Nephron (organoid): ENCODE data around the gene ADI1.
A peak's percentile ranks its signal among the peaks of the same experiment; 100 is the strongest.

ENCODE experiments used
- H3K27ac Mint-ChIP-seq, 3 experiments: 2 replicates each; pipeline ENCODE4 v1.8.0; 2020; ENCODE audit warnings: mixed read lengths in 3 of 3, mild to moderate bottlenecking in 2 of 3, moderate library complexity in 1 of 3
- H3K27me3 Mint-ChIP-seq: 2 replicates; pipeline ENCODE4 v1.8.0; 2021; ENCODE audit warnings: low read depth, mild to moderate bottlenecking, moderate library complexity, mixed read lengths
- H3K36me3 Mint-ChIP-seq: 2 replicates; pipeline ENCODE4 v1.8.0; 2020; ENCODE audit warnings: low read depth, mixed read lengths
- H3K4me1 Mint-ChIP-seq: 2 replicates; pipeline ENCODE4 v1.8.0; 2020; ENCODE audit warnings: mixed read lengths
- H3K4me3 Mint-ChIP-seq, 3 experiments: 2 replicates each; pipeline ENCODE4 v1.8.0; 2020; ENCODE audit warnings: mild to moderate bottlenecking in 3 of 3, mixed read lengths in 3 of 3, moderate library complexity in 2 of 3
- H3K9me3 Mint-ChIP-seq: 2 replicates; pipeline ENCODE4 v1.8.0; 2020; ENCODE audit warnings: mixed read lengths
- TF ChIP-seq, protein P1 (sequence below), 3 experiments: fragments of 200-600 bp; sonication (generic); IDR thresholded peaks; one replicate each; pipeline ENCODE4 v1.5.0; 2021; ENCODE audit warnings: antibody characterized with exemption in 3 of 3; ENCODE audit not compliant: unreplicated experiment in 3 of 3

ADI1 gene

GRCh38 chr2:3519255-3520205, at the start of gene ADI1:
TSS of gene ADI1 (minus strand) at chr2:3519531. CDS start at chr2:3519487, 44 bp downstream.
- peaks cover 41% of the 10 kb centered on the region for H3K4me1 Mint-ChIP-seq
- H3K27me3 Mint-ChIP-seq = no peaks in the 10 kb centered on the region
- H3K4me3 Mint-ChIP-seq = peak within 1 kb of the TSS; percentile 92 to 94 (median 93)
- peak within 1 kb of the TSS; percentile 95 to 98 (median 97) for H3K27ac Mint-ChIP-seq
- H3K36me3 Mint-ChIP-seq = peaks cover 24% of the 10 kb centered on the region
- TF ChIP-seq, protein P1, sequence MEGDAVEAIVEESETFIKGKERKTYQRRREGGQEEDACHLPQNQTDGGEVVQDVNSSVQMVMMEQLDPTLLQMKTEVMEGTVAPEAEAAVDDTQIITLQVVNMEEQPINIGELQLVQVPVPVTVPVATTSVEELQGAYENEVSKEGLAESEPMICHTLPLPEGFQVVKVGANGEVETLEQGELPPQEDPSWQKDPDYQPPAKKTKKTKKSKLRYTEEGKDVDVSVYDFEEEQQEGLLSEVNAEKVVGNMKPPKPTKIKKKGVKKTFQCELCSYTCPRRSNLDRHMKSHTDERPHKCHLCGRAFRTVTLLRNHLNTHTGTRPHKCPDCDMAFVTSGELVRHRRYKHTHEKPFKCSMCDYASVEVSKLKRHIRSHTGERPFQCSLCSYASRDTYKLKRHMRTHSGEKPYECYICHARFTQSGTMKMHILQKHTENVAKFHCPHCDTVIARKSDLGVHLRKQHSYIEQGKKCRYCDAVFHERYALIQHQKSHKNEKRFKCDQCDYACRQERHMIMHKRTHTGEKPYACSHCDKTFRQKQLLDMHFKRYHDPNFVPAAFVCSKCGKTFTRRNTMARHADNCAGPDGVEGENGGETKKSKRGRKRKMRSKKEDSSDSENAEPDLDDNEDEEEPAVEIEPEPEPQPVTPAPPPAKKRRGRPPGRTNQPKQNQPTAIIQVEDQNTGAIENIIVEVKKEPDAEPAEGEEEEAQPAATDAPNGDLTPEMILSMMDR (IDR thresholded peaks at IDR 0.05; ENCODE audit: unreplicated experiment in 3 of 3) = no peak
- peaks cover 5% of the 10 kb centered on the region for H3K9me3 Mint-ChIP-seq

DNA sequence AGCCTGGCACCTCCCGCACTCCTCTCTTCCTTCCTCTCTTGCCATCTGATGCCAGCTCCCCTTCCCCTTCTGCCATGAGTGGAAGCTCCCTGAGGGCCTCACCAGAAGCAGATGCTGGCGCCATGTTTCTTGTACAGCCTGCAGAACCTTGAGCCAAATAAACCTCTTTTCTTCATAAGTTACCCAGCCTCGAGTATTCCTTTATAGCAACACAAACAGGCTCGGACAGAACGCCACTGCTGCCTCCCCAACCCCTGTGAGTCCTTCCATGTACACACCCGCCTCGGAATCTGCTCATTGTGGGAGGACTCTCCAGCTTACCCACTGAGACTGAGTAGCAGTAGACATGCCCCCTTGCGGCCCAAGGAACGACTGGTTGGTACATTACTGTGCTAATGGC, 47.5 kb upstream of the ADI1 start:
- no peaks in the 10 kb centered on the region for H3K27me3 Mint-ChIP-seq
- H3K27ac Mint-ChIP-seq = no peak overlapping the region
- H3K4me1 Mint-ChIP-seq = peaks cover 4% of the 10 kb centered on the region
- H3K36me3 Mint-ChIP-seq = peaks cover 4% of the 10 kb centered on the region
- no peaks in the 10 kb centered on the region for H3K9me3 Mint-ChIP-seq
- no peak overlapping the region for H3K4me3 Mint-ChIP-seq
- TF ChIP-seq, protein P1 (IDR thresholded peaks at IDR 0.05; ENCODE audit: unreplicated experiment in 3 of 3) = no peak

GRCh38 chr2:3565117-3565516, 45.8 kb upstream of the ADI1 start:
- Mint-ChIP-seq H3K27ac (no peak overlapping the region), H3K9me3 (no peaks in the 10 kb centered on the region), H3K27me3 (no peaks in the 10 kb centered on the region), H3K4me3 (no peak overlapping the region), H3K36me3 (peaks cover 4% of the 10 kb centered on the region), H3K4me1 (no peaks in the 10 kb centered on the region)
- TF ChIP-seq, protein P1 (IDR thresholded peaks at IDR 0.05; ENCODE audit: unreplicated experiment in 3 of 3) = no peak

DNA sequence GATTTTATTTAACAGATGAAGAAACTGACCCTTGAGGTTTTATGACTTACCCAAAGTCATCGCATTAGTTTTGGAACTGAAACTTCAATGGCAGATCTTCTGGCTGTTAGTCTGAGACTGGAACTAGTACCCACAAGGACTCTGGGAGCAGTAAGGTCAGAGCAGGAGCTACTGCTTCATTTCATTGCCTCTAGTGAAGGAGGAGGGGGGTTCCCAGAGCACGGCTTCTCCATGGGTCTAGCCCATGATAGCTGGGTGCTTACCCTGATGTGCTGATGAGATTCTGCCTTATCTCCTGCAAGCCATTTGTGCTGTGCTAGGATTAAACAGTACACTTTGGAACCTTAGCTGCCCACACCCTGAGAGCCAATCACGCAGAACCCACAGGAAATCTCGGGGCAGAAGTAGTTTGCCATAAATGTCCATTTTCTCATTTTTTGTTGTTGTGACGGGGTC, 44.2 kb upstream of the ADI1 start:
- H3K27me3 Mint-ChIP-seq = no peaks in the 10 kb centered on the region
- no peaks in the 10 kb centered on the region for H3K4me1 Mint-ChIP-seq
- H3K9me3 Mint-ChIP-seq = no peaks in the 10 kb centered on the region
- H3K4me3 Mint-ChIP-seq = no peak overlapping the region
- H3K27ac Mint-ChIP-seq = no peak overlapping the region
- H3K36me3 Mint-ChIP-seq = peaks cover 8% of the 10 kb centered on the region
- TF ChIP-seq, protein P1 (IDR thresholded peaks at IDR 0.05; ENCODE audit: unreplicated experiment in 3 of 3) = no peak

DNA sequence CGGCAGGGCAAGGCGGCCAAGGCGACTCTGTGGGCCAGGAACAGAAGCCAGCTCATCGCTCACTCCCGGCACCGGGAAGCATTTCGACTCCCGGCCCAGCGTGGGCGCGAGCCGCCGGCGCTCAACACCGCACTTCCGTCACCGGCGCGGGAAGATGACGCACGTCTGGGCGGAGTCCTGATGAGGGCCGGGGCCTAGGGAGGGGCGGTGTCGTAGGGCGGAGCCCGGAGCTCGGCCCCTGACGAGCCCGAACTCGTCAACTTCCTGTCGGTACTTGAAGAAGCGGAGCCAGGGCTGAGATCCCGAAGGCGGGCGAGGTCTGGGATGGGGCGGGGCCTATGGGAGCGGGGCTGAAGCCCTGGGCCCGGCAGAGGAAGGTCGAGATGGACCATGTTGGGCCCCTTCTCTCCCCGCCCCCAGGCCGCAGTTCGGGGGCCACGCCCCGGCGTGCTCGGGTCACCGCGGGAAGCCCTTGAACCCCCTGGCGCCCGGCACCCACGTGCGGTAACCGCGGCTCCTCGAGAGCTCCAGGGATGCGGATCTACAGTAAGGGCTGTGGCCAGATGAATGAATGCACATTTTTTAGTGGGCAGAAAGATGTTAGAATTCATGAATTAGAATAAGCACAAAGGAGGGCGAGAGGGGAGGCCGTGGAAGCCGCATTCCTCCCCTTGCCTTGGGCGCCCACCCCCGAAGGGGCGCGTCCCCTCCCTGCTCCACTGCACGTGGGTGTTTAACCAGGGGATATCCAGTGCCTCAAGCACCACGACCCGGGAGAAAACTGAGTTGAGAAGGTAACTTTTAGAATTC, 39.1 kb upstream of the ADI1 start, which contains the start of gene RNASEH1:
RNASEH1 (minus strand) TSS at position 129 of the 810 bp plus-strand sequence; CDS start at position 56, 73 bp downstream.
- Mint-ChIP-seq H3K4me1 (no peaks in the 10 kb centered on the region), H3K27ac (peak within 1 kb of the TSS; percentile 78 to 94 (median 94)), H3K36me3 (peaks cover 25% of the 10 kb centered on the region), H3K9me3 (no peaks in the 10 kb centered on the region), H3K27me3 (no peaks in the 10 kb centered on the region), H3K4me3 (peak within 1 kb of the TSS; percentile 87 to 92 (median 91))
- TF ChIP-seq, protein P1 (IDR thresholded peaks at IDR 0.05; ENCODE audit: unreplicated experiment in 3 of 3) = no peak
